Measurements from ENCODE around the gene IAH1. TPM values are rescaled to one million over a fixed set of nuclear protein-coding genes. Genes with fewer than 3 reads are reported as not detected.

IAH1 gene
- total and polyA plus RNA-seq, 2 experiments from 2014 or later, result 12.7 to 33.7 TPM

DNA sequence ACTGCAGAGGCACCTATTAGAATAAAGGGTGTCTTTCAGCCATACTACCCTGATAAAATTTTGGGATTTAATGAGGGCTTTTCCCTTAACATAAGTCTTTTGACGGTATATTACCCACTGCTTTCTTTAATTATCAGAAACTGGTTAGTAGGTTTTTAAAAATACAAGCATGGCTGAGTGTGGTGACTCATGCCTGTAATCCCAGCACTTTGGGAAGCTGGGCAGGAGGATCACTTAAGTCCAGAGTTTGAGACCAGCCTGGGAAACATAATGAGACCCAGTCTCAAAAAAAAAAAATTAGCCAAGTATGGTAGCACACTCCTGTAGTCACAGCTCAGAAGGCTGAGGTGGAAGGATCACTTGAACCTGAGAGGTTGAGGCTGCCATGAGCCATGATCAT, 34.8 kb upstream of the IAH1 start:
- Mint-ChIP-seq H3K27ac (no peak overlapping the region), H3K36me3 (ENCODE audit: low read depth) (peaks cover 69% of the 10 kb centered on the region), H3K4me1 (no peaks in the 10 kb centered on the region), H3K4me3 (no peak overlapping the region), H3K9me3 (no peaks in the 10 kb centered on the region), H3K27me3 (ENCODE audit: insufficient read depth, low read depth, poor library complexity) (no peaks in the 10 kb centered on the region)
- no peaks in the 10 kb centered on the region for H3K9me2 ChIP-seq (ENCODE audit: insufficient read depth)
- no peak overlapping the region for H3K4me3 ChIP-seq
- H4K20me1 ChIP-seq (replicated peaks; ENCODE audit: insufficient read depth), result no peaks in the 10 kb centered on the region
- H3K27me3 ChIP-seq (ENCODE audit: insufficient read depth), result no peaks in the 10 kb centered on the region
- no peaks in the 10 kb centered on the region for H3F3A ChIP-seq (replicated peaks; ENCODE audit: low read depth)
- H3K36me3 ChIP-seq (ENCODE audit: insufficient read depth), result peaks cover 60% of the 10 kb centered on the region
- ATAC-seq, result no peak
- H3K4me2 ChIP-seq, result no peak overlapping the region
- no peak overlapping the region for H3K27ac ChIP-seq (ENCODE audit: low read depth)
- no peaks in the 10 kb centered on the region for H3K4me1 ChIP-seq (ENCODE audit: insufficient read depth)
- H2AFZ ChIP-seq, result no peak overlapping the region
- no peaks in the 10 kb centered on the region for H3K79me2 ChIP-seq (replicated peaks; ENCODE audit: insufficient read depth)
- no peak for DNase-seq (ENCODE audit: low spot score)
- TF ChIP-seq, protein P1, sequence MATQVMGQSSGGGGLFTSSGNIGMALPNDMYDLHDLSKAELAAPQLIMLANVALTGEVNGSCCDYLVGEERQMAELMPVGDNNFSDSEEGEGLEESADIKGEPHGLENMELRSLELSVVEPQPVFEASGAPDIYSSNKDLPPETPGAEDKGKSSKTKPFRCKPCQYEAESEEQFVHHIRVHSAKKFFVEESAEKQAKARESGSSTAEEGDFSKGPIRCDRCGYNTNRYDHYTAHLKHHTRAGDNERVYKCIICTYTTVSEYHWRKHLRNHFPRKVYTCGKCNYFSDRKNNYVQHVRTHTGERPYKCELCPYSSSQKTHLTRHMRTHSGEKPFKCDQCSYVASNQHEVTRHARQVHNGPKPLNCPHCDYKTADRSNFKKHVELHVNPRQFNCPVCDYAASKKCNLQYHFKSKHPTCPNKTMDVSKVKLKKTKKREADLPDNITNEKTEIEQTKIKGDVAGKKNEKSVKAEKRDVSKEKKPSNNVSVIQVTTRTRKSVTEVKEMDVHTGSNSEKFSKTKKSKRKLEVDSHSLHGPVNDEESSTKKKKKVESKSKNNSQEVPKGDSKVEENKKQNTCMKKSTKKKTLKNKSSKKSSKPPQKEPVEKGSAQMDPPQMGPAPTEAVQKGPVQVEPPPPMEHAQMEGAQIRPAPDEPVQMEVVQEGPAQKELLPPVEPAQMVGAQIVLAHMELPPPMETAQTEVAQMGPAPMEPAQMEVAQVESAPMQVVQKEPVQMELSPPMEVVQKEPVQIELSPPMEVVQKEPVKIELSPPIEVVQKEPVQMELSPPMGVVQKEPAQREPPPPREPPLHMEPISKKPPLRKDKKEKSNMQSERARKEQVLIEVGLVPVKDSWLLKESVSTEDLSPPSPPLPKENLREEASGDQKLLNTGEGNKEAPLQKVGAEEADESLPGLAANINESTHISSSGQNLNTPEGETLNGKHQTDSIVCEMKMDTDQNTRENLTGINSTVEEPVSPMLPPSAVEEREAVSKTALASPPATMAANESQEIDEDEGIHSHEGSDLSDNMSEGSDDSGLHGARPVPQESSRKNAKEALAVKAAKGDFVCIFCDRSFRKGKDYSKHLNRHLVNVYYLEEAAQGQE (IDR thresholded peaks at IDR 0.05; ENCODE audit: unreplicated experiment), result no peak
- TF ChIP-seq ZNF331 (CRISPR knock-in tag; IDR thresholded peaks at IDR 0.05; ENCODE audit: low read depth) (no peak), NANOG (IDR thresholded peaks at IDR 0.05; ENCODE audit: borderline replicate concordance) (no peak), EZH2 (IDR thresholded peaks at IDR 0.05; ENCODE audit: low read depth, unreplicated experiment) (no peak), JUNB (IDR thresholded peaks at IDR 0.05; ENCODE audit: unreplicated experiment) (no peak), EZH2phosphoT487 (IDR thresholded peaks at IDR 0.05; ENCODE audit: unreplicated experiment) (no peak), STAT1 (IDR thresholded peaks at IDR 0.05; ENCODE audit: unreplicated experiment) (no peak), POLR2AphosphoS5 (IDR thresholded peaks at IDR 0.05; ENCODE audit: low read depth) (no peak), ZNF114 (CRISPR knock-in tag; IDR thresholded peaks at IDR 0.05) (no peak), CREB1 (CRISPR knock-in tag; IDR thresholded peaks at IDR 0.05; ENCODE audit: low read depth) (no peak)
- TF ChIP-seq, protein P2, sequence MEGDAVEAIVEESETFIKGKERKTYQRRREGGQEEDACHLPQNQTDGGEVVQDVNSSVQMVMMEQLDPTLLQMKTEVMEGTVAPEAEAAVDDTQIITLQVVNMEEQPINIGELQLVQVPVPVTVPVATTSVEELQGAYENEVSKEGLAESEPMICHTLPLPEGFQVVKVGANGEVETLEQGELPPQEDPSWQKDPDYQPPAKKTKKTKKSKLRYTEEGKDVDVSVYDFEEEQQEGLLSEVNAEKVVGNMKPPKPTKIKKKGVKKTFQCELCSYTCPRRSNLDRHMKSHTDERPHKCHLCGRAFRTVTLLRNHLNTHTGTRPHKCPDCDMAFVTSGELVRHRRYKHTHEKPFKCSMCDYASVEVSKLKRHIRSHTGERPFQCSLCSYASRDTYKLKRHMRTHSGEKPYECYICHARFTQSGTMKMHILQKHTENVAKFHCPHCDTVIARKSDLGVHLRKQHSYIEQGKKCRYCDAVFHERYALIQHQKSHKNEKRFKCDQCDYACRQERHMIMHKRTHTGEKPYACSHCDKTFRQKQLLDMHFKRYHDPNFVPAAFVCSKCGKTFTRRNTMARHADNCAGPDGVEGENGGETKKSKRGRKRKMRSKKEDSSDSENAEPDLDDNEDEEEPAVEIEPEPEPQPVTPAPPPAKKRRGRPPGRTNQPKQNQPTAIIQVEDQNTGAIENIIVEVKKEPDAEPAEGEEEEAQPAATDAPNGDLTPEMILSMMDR (conservative IDR thresholded peaks at IDR 0.05; ENCODE audit: low read depth in 2 of 2), result no peak
- TF ChIP-seq, protein P3, sequence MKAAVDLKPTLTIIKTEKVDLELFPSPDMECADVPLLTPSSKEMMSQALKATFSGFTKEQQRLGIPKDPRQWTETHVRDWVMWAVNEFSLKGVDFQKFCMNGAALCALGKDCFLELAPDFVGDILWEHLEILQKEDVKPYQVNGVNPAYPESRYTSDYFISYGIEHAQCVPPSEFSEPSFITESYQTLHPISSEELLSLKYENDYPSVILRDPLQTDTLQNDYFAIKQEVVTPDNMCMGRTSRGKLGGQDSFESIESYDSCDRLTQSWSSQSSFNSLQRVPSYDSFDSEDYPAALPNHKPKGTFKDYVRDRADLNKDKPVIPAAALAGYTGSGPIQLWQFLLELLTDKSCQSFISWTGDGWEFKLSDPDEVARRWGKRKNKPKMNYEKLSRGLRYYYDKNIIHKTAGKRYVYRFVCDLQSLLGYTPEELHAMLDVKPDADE (IDR thresholded peaks at IDR 0.05), result no peak
- TF ChIP-seq, protein P4, sequence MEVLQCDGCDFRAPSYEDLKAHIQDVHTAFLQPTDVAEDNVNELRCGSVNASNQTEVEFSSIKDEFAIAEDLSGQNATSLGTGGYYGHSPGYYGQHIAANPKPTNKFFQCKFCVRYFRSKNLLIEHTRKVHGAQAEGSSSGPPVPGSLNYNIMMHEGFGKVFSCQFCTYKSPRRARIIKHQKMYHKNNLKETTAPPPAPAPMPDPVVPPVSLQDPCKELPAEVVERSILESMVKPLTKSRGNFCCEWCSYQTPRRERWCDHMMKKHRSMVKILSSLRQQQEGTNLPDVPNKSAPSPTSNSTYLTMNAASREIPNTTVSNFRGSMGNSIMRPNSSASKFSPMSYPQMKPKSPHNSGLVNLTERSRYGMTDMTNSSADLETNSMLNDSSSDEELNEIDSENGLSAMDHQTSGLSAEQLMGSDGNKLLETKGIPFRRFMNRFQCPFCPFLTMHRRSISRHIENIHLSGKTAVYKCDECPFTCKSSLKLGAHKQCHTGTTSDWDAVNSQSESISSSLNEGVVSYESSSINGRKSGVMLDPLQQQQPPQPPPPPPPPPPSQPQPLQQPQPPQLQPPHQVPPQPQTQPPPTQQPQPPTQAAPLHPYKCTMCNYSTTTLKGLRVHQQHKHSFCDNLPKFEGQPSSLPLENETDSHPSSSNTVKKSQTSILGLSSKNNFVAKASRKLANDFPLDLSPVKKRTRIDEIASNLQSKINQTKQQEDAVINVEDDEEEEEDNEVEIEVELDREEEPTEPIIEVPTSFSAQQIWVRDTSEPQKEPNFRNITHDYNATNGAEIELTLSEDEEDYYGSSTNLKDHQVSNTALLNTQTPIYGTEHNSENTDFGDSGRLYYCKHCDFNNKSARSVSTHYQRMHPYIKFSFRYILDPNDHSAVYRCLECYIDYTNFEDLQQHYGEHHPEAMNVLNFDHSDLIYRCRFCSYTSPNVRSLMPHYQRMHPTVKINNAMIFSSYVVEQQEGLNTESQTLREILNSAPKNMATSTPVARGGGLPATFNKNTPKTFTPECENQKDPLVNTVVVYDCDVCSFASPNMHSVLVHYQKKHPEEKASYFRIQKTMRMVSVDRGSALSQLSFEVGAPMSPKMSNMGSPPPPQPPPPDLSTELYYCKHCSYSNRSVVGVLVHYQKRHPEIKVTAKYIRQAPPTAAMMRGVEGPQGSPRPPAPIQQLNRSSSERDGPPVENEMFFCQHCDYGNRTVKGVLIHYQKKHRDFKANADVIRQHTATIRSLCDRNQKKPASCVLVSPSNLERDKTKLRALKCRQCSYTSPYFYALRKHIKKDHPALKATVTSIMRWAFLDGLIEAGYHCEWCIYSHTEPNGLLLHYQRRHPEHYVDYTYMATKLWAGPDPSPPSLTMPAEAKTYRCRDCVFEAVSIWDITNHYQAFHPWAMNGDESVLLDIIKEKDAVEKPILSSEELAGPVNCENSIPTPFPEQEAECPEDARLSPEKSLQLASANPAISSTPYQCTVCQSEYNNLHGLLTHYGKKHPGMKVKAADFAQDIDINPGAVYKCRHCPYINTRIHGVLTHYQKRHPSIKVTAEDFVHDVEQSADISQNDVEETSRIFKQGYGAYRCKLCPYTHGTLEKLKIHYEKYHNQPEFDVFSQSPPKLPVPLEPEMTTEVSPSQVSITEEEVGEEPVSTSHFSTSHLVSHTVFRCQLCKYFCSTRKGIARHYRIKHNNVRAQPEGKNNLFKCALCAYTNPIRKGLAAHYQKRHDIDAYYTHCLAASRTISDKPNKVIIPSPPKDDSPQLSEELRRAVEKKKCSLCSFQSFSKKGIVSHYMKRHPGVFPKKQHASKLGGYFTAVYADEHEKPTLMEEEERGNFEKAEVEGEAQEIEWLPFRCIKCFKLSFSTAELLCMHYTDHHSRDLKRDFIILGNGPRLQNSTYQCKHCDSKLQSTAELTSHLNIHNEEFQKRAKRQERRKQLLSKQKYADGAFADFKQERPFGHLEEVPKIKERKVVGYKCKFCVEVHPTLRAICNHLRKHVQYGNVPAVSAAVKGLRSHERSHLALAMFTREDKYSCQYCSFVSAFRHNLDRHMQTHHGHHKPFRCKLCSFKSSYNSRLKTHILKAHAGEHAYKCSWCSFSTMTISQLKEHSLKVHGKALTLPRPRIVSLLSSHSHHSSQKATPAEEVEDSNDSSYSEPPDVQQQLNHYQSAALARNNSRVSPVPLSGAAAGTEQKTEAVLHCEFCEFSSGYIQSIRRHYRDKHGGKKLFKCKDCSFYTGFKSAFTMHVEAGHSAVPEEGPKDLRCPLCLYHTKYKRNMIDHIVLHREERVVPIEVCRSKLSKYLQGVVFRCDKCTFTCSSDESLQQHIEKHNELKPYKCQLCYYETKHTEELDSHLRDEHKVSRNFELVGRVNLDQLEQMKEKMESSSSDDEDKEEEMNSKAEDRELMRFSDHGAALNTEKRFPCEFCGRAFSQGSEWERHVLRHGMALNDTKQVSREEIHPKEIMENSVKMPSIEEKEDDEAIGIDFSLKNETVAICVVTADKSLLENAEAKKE (CRISPR knock-in tag; IDR thresholded peaks at IDR 0.05), result no peak
